Activated CD8-positive, alpha-beta memory T cell treated with anti-CD3 and anti-CD28 coated beads for 36 hours (primary cell): Measurements from ENCODE around the gene C12orf75. TPM values are rescaled to one million over a fixed set of nuclear protein-coding genes. Genes with fewer than 3 reads are reported as not detected.
"Not testable (repeated sequence)": the region's sequence is repeated elsewhere in the genome, so short reads cannot be mapped to it uniquely, and the experiment has no call there.

ENCODE experiments used
- CTCF ChIA-PET: fragments of 350-600 bp; sonication (Branson Sonifier 250); formaldehyde crosslinking; loops from one replicate; lab custom pipeline; 2021; ENCODE audit warnings: antibody characterized with exemption; lab: Charles Lee
- POLR2A ChIA-PET: fragments of 350-600 bp; sonication (Branson Sonifier 250); formaldehyde crosslinking; loops from one replicate; lab custom pipeline; 2021; ENCODE audit warnings: antibody characterized with exemption; lab: Charles Lee
- total RNA-seq, 2 experiments: library from RNA; stranded (reverse); gene quantifications; one replicate each; pipeline ENCODE4 v1.2.3, GENCODE V29; 2021

C12orf75 gene
- total RNA-seq, 2 experiments from 2014 or later: 63.7 to 63.8 TPM

- ChIA-PET CTCF (interaction anchor here (0.8 to 1.0 kb wide), 2 partner anchors 22 to 96 kb away, joined by 3 to 5 read pairs; no protein-coding TSS in a partner anchor), POLR2A (interaction anchor here (1.1 to 1.3 kb wide), 2 partner anchors 16 to 38 kb away, joined by 3 read pairs; no protein-coding TSS in a partner anchor)
Measured at GRCh38 chr12:105331805-105332251, 1.3 kb downstream of the C12orf75 start.

DNA sequence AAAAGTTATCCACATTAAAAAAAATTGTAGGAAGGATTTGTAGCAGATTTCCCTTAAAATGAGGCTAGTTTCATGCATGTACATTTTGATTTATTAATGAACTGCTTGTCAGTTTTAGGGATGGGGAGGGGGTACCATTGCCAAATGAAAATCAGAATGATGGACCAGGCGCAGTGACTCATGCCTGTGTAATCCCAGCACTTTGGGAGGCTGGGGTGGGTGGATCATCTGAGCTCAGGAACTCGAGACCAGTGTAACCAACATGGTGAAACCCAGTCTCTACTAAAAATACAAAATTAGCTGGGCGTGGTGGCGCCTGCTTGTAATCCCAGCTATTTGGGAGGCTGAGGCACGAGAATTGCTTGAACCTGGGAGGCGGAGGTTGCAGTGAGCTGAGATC, 1.8 kb downstream of the C12orf75 start:
- POLR2A ChIA-PET: interaction anchor here (0.7 kb wide), 1 partner anchor 20 kb away, joined by 6 read pairs; no protein-coding TSS in a partner anchor
- CTCF ChIA-PET: interaction anchor here (1.0 kb wide), 1 partner anchor 21 kb away, joined by 5 read pairs; no protein-coding TSS in a partner anchor

DNA sequence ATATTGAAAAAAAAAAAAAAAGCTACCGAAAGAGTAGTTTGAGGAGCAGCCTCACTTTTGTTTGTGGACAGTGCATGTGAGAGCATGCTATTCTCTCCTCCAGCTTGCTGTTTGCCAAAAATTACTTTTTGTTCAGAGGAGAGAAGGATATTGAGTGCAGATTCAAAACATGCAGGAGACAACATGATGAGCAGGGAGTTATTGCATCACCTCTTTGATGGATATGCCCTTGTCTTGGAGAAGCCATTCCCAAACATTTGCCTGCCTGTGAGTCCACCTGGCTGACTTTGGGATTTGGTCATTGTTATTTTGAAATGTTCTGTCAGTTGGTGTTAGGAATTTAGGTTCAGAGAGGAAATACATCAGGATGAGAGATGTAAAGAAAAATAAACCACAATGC, 2.4 kb downstream of the C12orf75 start:
- POLR2A ChIA-PET: interaction anchor here (0.5 to 0.7 kb wide), 2 partner anchors 20 to 520 kb away, joined by 5 to 6 read pairs; no protein-coding TSS in a partner anchor
- CTCF ChIA-PET: no interaction called here

- ChIA-PET CTCF (no interaction called here), POLR2A (no interaction called here)
Measured at GRCh38 chr12:105334001-105334400, 3.5 kb downstream of the C12orf75 start.

GRCh38 chr12:105334582-105334981, 4.1 kb downstream of the C12orf75 start:
- CTCF ChIA-PET: no interaction called here
- POLR2A ChIA-PET: no interaction called here

DNA sequence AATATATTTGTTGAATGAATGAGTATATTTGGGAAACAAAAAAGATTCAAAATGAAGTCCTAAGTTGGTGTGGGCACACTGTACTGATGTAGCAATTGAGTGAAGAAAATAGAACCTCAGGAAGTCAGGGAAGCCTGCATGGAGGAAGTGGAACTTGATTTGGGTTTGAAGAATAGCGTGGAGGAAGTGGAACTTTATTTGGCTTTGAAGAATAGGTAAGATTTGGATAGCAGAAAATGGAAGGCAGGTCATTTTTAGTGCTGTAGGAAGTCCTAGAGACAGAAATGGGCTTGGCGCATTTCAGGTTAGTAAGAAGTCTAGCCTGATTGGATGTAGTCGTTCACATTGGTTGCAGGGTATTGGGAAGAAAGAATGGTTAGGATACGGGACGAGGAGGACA, 5.4 kb downstream of the C12orf75 start:
- ChIA-PET POLR2A (no interaction called here), CTCF (no interaction called here)

DNA sequence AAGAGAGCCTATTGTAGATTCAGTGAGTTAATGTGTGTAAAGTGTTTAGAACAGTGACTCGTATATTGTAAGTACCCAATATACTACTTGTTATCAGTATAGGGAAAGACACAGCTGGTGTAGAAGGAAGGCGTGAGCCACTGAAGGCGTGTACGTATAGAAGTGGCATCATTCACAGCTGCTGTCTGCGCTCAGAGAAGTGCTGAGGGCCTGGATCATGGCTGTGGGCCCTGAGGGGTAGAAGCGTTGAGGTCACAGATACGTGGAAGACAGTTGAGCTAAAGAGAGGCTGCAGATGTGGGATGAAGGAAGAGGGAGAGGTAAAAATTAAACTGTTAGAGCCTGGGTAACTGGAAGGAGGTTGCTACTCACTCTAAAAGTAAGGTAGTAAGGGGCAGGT, 5.9 kb downstream of the C12orf75 start:
- ChIA-PET CTCF (no interaction called here), POLR2A (no interaction called here)

DNA sequence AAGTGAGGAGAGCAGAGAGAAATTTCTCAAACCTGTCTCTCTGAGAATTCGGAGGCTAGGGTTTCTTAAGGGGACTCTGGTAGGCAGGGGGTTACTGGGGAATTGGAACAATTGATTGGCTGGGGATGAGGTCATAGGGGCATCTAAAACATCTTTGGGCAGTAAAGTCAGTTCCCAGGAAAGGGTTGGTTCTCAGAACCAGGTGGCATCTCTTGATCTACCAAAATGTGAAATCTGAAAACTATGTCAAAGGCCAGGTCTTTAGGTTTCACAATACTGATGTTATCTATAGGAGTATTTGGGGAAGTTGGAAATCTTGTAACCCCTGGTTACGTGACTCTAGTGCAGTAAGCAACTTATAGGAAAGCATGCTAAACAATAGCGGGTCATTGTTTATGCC, 6.9 kb downstream of the C12orf75 start:
- CTCF ChIA-PET: no interaction called here
- POLR2A ChIA-PET: no interaction called here

DNA sequence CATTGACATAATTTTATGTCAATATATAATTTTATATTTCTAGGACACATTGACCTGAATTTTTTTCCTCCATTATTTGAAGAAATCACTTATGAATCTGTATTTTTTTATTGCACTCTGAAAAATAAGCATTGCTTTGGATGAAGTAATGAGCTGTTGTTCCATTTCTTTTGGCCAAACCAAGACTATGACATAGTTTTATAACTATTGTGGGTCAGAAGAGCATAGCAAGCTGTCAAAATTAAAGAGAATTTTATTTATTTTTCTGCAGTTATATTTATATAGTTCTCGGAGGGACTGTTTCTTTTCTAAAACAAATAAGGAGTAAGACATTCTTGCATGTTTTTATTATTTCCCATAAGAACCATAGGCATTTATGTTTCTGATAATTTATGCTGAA, 8.5 kb downstream of the C12orf75 start:
- POLR2A ChIA-PET: no interaction called here
- CTCF ChIA-PET: interaction anchor here (0.9 kb wide), 1 partner anchor 15 kb away, joined by 3 read pairs; no protein-coding TSS in a partner anchor

- POLR2A ChIA-PET: no interaction called here
Measured at GRCh38 chr12:105341010-105341409, 10.5 kb downstream of the C12orf75 start.

GRCh38 chr12:105341620-105342019, 11.1 kb downstream of the C12orf75 start:
- POLR2A ChIA-PET, CTCF ChIA-PET: not testable (repeated sequence)

More at GRCh38 chr12:105341010-105341409, 10.5 kb downstream of the C12orf75 start:
- CTCF ChIA-PET: no interaction called here

- ChIA-PET CTCF (no interaction called here), POLR2A (no interaction called here)
Measured at GRCh38 chr12:105342464-105342863, 12.0 kb downstream of the C12orf75 start.

- CTCF ChIA-PET: interaction anchor here (0.5 to 0.7 kb wide), 2 partner anchors 13 to 55 kb away, joined by 3 to 5 read pairs; no protein-coding TSS in a partner anchor
- POLR2A ChIA-PET: no interaction called here
Measured at GRCh38 chr12:105343836-105344235, 13.3 kb downstream of the C12orf75 start.

DNA sequence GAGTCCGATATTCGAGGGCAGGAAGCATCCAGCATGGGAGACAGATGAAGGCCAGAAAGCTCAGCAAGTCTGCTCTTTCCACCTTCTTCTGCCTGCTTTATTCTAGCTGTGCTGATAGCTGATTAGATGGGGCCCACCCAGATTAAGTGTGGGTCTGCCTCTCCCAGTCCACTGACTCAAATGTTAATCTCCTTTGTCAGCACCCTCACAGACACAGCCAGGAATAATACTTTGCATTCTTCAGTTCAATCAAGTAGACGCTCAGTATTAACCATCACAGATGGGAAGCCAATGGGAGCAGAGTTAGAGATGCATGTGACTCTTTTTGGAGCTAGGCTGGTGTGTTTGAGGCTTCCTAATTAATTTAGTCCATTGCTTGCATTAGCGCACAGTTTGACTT, 17.0 kb downstream of the C12orf75 start:
- CTCF ChIA-PET: no interaction called here
- POLR2A ChIA-PET: interaction anchor here (0.8 kb wide), 1 partner anchor 16 kb away, joined by 3 read pairs; no protein-coding TSS in a partner anchor

- POLR2A ChIA-PET: interaction anchor here (0.7 to 0.8 kb wide), 2 partner anchors 17 to 1083 kb away, joined by 3 read pairs; no protein-coding TSS in a partner anchor
- CTCF ChIA-PET: no interaction called here
Measured at GRCh38 chr12:105348142-105348541, 17.7 kb downstream of the C12orf75 start.

GRCh38 chr12:105348561-105348960, 18.1 kb downstream of the C12orf75 start:
- CTCF ChIA-PET: no interaction called here
- POLR2A ChIA-PET: interaction anchor here (0.7 to 0.8 kb wide), 2 partner anchors 17 to 1084 kb away, joined by 3 read pairs; no protein-coding TSS in a partner anchor

DNA sequence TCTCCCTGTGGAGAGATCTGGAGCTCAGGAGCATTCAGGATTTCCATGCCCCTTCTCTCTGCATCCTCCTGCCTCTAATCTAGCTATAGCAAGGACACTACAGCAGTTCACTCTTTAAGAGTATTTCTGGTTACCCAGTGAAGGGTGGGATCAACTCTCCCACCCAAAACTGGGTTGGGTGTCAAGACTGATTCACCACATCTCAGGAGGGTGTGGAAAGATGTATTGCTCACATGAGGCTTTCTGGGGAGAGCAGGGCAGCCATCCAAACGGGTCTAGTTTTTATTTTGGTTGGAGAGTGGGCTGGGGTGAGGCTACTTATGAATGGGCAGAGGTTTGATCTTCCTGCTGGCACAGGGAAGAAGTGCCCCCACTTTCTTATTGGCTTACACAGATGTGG, 18.6 kb downstream of the C12orf75 start:
- ChIA-PET POLR2A (no interaction called here), CTCF (no interaction called here)

GRCh38 chr12:105351523-105351922, 21.0 kb downstream of the C12orf75 start:
- ChIA-PET CTCF (no interaction called here), POLR2A (no interaction called here)

DNA sequence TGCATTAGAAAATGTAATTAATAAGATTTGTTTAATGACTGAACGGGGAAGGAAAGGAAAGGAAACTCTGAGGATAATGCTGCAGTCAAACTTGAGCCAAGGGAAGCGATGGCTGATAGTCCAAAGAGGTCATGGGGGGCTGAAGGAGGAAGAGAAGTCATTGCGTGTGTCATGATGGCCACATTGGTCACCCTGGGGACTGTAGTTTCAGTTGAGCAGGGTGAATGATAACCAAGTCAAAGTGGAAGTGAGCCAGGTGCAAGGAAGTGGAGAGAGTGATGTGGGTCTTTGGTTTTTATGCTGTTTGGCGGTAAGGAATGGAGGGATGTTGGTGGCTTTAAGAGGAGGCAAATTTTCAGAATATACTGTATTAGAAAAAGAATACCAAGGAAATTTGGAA, 21.6 kb downstream of the C12orf75 start:
- ChIA-PET CTCF (no interaction called here), POLR2A (no interaction called here)

- ChIA-PET CTCF (interaction anchor here (1.5 kb wide), 1 partner anchor 21 kb away, joined by 5 read pairs; no protein-coding TSS in a partner anchor), POLR2A (interaction anchor here (0.5 kb wide), 1 partner anchor 21 kb away, joined by 6 read pairs; no protein-coding TSS in a partner anchor)
Measured at GRCh38 chr12:105352940-105353635, 22.6 kb downstream of the C12orf75 start.
